Activated B cell treated with CpG ODN at 0.5 μM for 24 hours (primary cell): ENCODE data around the gene CMIP. TPM values are rescaled to one million over a fixed set of nuclear protein-coding genes. Genes with fewer than 3 reads are reported as not detected.

ENCODE experiments used
- ATAC-seq: fragments of 200-7000 bp; cut with Tn5 transposase; one replicate; pipeline ENCODE4 v1.10.0; 2021; ENCODE audit warnings: low read depth, mild to moderate bottlenecking, moderate library complexity
- CTCF ChIA-PET: fragments of 350-600 bp; sonication (Branson Sonifier 250); formaldehyde crosslinking; loops from one replicate; lab custom pipeline; 2021; ENCODE audit warnings: antibody characterized with exemption; lab: Charles Lee
- POLR2A ChIA-PET: fragments of 350-600 bp; sonication (Branson Sonifier 250); formaldehyde crosslinking; loops from one replicate; lab custom pipeline; 2021; ENCODE audit warnings: antibody characterized with exemption; lab: Charles Lee
- DNase-seq: peaks from one replicate; pipeline ENCODE4 v3.0.0; 2022
- H3K27ac Mint-ChIP-seq: one replicate; pipeline ENCODE4 v1.8.0; 2020; ENCODE audit warnings: mixed read lengths
- H3K27me3 Mint-ChIP-seq: one replicate; pipeline ENCODE4 v1.8.0; 2021; ENCODE audit warnings: mixed read lengths
- H3K36me3 Mint-ChIP-seq: one replicate; pipeline ENCODE4 v1.8.0; 2021; ENCODE audit warnings: low read depth, mixed read lengths
- H3K4me1 Mint-ChIP-seq: one replicate; pipeline ENCODE4 v1.8.0; 2021; ENCODE audit warnings: mixed read lengths
- H3K4me3 Mint-ChIP-seq: one replicate; pipeline ENCODE4 v1.8.0; 2020; ENCODE audit warnings: mild to moderate bottlenecking, mixed read lengths
- H3K9me3 Mint-ChIP-seq: one replicate; pipeline ENCODE4 v1.8.0; 2020; ENCODE audit warnings: mixed read lengths
- intact Hi-C: fragments of 100-400 bp; cut with micrococcal nuclease; formaldehyde crosslinking; loops from one replicate; pipeline ENCODE4 v1.15.1; 2024
- total RNA-seq: library from RNA; stranded (reverse); gene quantifications from 2 replicates; pipeline ENCODE4 v1.2.3, GENCODE V29; 2022
- TF ChIP-seq, protein P1 (sequence below): fragments of 200-600 bp; IDR thresholded peaks from one replicate; pipeline ENCODE4 v1.8.0; 2022; ENCODE audit warnings: antibody characterized with exemption, mild to moderate bottlenecking

Gene CMIP
- total RNA-seq, 1 donor from 2014 or later = 76.3 TPM

DNA sequence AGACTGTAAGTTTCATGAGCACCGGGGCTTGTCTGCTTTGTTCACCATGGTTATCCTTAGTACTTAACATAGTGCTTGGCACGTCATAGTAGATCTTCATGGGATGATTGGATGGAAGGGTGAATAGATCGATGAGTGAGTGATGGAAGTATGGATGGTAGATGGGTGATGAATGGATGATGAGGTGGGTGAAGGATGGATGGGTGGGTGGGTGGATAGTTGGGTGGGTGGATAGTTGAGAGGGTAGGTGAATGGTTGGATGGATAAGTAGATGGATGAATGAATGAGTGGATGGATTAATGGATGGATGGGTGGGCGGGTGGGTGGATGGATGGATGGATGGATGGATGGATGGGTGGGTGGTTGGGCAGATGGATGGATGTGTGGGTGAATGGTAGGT, 201.3 kb downstream of the CMIP start:
- Mint-ChIP-seq H3K27me3 (no peaks in the 10 kb centered on the region), H3K9me3 (no peaks in the 10 kb centered on the region), H3K27ac (no peak overlapping the region), H3K36me3 (peaks cover 21% of the 10 kb centered on the region), H3K4me1 (peaks cover 8% of the 10 kb centered on the region), H3K4me3 (no peak overlapping the region)
- TF ChIP-seq, protein P1, sequence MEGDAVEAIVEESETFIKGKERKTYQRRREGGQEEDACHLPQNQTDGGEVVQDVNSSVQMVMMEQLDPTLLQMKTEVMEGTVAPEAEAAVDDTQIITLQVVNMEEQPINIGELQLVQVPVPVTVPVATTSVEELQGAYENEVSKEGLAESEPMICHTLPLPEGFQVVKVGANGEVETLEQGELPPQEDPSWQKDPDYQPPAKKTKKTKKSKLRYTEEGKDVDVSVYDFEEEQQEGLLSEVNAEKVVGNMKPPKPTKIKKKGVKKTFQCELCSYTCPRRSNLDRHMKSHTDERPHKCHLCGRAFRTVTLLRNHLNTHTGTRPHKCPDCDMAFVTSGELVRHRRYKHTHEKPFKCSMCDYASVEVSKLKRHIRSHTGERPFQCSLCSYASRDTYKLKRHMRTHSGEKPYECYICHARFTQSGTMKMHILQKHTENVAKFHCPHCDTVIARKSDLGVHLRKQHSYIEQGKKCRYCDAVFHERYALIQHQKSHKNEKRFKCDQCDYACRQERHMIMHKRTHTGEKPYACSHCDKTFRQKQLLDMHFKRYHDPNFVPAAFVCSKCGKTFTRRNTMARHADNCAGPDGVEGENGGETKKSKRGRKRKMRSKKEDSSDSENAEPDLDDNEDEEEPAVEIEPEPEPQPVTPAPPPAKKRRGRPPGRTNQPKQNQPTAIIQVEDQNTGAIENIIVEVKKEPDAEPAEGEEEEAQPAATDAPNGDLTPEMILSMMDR = no peak
- POLR2A ChIA-PET = no interaction called here
- DNase-seq = no peak
- CTCF ChIA-PET = no interaction called here
- ATAC-seq = no peak
- intact Hi-C loops = no loop called here

DNA sequence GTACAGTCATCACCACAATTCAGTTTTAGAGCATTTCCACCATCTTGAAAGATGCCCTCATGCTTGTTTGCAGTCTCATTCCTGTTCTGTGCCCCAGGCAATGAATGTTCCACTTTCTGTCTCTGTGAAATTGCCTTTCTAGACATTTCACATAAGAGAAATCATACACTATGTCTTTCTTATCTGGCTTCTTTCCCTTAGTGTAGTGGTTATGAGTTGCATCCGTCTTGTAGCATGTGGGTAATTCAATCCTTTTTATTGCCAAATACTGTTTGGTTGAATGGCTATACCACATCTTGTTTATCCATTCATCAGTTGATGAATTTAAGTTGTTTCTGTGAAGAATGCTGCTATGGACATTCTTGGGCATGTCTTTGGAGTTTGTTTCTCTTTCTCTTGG, 202.0 kb downstream of the CMIP start:
- Mint-ChIP-seq H3K9me3 (no peaks in the 10 kb centered on the region), H3K27me3 (no peaks in the 10 kb centered on the region), H3K4me1 (peaks cover 8% of the 10 kb centered on the region), H3K4me3 (no peak overlapping the region), H3K27ac (no peak overlapping the region), H3K36me3 (peaks cover 22% of the 10 kb centered on the region)
- TF ChIP-seq, protein P1 = no peak
- DNase-seq (no peak), ATAC-seq (no peak)
- POLR2A ChIA-PET = no interaction called here
- CTCF ChIA-PET = no interaction called here
- intact Hi-C loops = no loop called here

DNA sequence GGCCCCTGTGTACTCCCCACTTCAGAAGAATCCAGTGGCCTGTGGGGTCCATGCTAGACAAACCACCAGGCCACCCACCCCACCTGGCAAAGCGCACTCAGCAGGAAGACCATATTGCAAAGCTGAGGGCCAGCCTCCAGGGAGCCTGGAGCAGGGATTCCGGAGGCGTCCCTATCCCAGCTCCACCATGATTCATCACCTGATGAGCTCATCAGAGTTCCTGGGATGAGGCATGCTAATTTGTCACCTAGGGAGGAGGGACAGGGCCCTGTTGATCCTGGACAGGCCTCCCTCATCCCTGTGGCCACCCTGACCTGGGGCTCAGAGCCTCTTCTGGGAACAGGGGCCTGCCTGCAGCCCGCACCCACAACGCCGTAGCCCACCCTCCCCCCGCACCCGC, 202.9 kb downstream of the CMIP start:
- H3K4me3 Mint-ChIP-seq = no peak overlapping the region
- ChIA-PET POLR2A (no interaction called here), CTCF (no interaction called here)
- DNase-seq (no peak), ATAC-seq (no peak)
- TF ChIP-seq, protein P1 = no peak
- no peaks in the 10 kb centered on the region for H3K9me3 Mint-ChIP-seq
- peaks cover 22% of the 10 kb centered on the region for H3K36me3 Mint-ChIP-seq
- peaks cover 8% of the 10 kb centered on the region for H3K4me1 Mint-ChIP-seq
- intact Hi-C loops = no loop called here
- no peaks in the 10 kb centered on the region for H3K27me3 Mint-ChIP-seq
- H3K27ac Mint-ChIP-seq = no peak overlapping the region

DNA sequence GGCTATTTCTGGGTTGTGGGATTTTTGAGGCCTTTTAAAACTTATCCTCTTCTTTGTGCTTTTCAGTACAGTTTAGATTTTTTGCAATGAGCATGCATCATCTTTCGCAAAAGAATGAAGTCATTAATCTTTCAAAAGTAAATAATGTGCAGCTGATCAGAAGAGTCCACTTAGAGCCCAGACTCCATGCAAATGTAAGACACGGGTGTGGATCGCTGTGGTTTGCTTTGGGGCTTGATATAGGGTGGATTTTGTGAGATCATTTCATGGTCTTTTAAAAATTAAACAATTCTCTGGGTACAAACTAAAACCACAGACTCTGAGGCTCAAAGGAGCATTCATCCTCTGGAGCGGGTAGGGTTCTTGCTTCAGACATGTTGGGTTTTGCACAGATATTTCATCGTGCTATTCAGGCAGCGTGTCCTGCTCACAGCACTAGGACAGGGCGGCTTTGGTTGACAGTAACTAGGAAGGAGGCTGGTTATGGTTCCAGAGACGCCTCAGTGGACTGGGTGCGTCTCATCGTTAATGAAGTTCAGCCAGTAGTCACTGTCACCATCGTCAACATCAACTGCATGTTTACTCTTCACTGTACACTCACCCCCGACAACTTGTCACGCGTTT, 205.1 kb downstream of the CMIP start:
- no peak overlapping the region for H3K4me3 Mint-ChIP-seq
- H3K4me1 Mint-ChIP-seq = peaks cover 8% of the 10 kb centered on the region
- CTCF ChIA-PET = no interaction called here
- no peaks in the 10 kb centered on the region for H3K27me3 Mint-ChIP-seq
- intact Hi-C loops = no loop called here
- TF ChIP-seq, protein P1 = no peak
- H3K9me3 Mint-ChIP-seq = no peaks in the 10 kb centered on the region
- no peak for DNase-seq
- POLR2A ChIA-PET = no interaction called here
- peak overlapping the region; percentile 14 for H3K27ac Mint-ChIP-seq
- peaks cover 38% of the 10 kb centered on the region for H3K36me3 Mint-ChIP-seq
- ATAC-seq = no peak

DNA sequence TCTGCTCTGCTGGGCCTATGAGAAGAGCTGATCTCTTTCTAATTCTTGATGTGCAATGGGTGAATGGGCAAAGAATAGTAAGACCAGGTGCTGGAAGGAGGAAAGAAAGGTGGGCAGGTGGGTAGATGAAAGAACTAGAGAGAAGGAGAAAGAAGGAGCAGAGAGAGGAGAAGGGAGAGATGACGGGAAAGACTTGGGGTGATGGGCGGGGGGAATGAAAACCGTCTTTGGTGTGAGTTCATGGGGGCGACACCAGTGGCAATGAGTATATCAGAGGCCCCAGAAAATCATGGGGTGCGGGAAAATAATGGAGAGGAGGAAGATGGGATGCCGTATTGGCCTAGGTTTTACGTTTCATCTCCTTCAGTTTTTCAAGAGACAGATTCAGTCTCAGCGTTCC, 205.7 kb downstream of the CMIP start:
- intact Hi-C loops = no loop called here
- H3K4me1 Mint-ChIP-seq = peaks cover 8% of the 10 kb centered on the region
- H3K9me3 Mint-ChIP-seq = no peaks in the 10 kb centered on the region
- H3K27ac Mint-ChIP-seq = no peak overlapping the region
- ATAC-seq = no peak
- no peak for DNase-seq
- H3K36me3 Mint-ChIP-seq = peaks cover 41% of the 10 kb centered on the region
- TF ChIP-seq, protein P1 = no peak
- POLR2A ChIA-PET = no interaction called here
- no peak overlapping the region for H3K4me3 Mint-ChIP-seq
- CTCF ChIA-PET = no interaction called here
- no peaks in the 10 kb centered on the region for H3K27me3 Mint-ChIP-seq
